T-helper 9 cell (primary cell): Measurements from ENCODE around the gene TSPAN4.

Source experiments
- DNase-seq: peaks from one replicate; pipeline ENCODE4 v3.0.0-alpha.2; 2020

TSPAN4 gene

GRCh38 chr11:893008-893654, 50.5 kb downstream of the TSPAN4 start:
- no peak for DNase-seq

- DNase-seq = no peak
These were observed 52.0 kb downstream of the TSPAN4 start for GRCh38 chr11:894575-895201.

- DNase-seq = no peak
These were observed 52.9 kb downstream of the TSPAN4 start for GRCh38 chr11:895331-896110.

- no peak for DNase-seq
These were observed 54.8 kb downstream of the TSPAN4 start for GRCh38 chr11:897253-898142.

GRCh38 chr11:898143-898511, 55.5 kb downstream of the TSPAN4 start:
- DNase-seq = no peak

GRCh38 chr11:898540-899190, 56.0 kb downstream of the TSPAN4 start:
- DNase-seq = no peak

GRCh38 chr11:899724-900123, 57.1 kb downstream of the TSPAN4 start:
- no peak for DNase-seq

GRCh38 chr11:900545-900944, 57.9 kb downstream of the TSPAN4 start:
- DNase-seq = no peak

GRCh38 chr11:901452-902061, 58.9 kb downstream of the TSPAN4 start:
- DNase-seq = no peak

- no peak for DNase-seq
These were observed 61.7 kb downstream of the TSPAN4 start for GRCh38 chr11:904380-904779.

GRCh38 chr11:905952-906351, 63.3 kb downstream of the TSPAN4 start:
- no peak for DNase-seq

- no peak for DNase-seq
These were observed 65.0 kb downstream of the TSPAN4 start for GRCh38 chr11:907668-908067.

- no peak for DNase-seq
These were observed 65.6 kb downstream of the TSPAN4 start for GRCh38 chr11:908273-908672.

- DNase-seq = no peak
These were observed 66.8 kb downstream of the TSPAN4 start for GRCh38 chr11:909406-909805.

- peak; percentile 8 for DNase-seq
These were observed 67.5 kb downstream of the TSPAN4 start for GRCh38 chr11:910044-910588.

- peak; percentile 66 for DNase-seq
These were observed 68.0 kb downstream of the TSPAN4 start, which contains the start of gene CHID1 for GRCh38 chr11:910589-911030. Gene CHID1 (minus strand): TSS chr11:910810. CDS start chr11:904816, 5,994 bp downstream.

- DNase-seq = peak; percentile 19
These were observed 68.6 kb downstream of the TSPAN4 start for GRCh38 chr11:911031-911889.

- DNase-seq = no peak
These were observed 69.2 kb downstream of the TSPAN4 start for GRCh38 chr11:911890-912219.

GRCh38 chr11:912266-912665, 69.6 kb downstream of the TSPAN4 start:
- no peak for DNase-seq

GRCh38 chr11:913043-913442, 70.4 kb downstream of the TSPAN4 start:
- no peak for DNase-seq

- DNase-seq = no peak
These were observed 71.6 kb downstream of the TSPAN4 start for GRCh38 chr11:914204-914603.
